Muscle layer of duodenum (tissue), 2 donors: ENCODE results near the gene RPS6KC1.
"Not testable (repeated sequence)": the region's sequence is repeated elsewhere in the genome, so short reads cannot be mapped to it uniquely, and the experiment has no call there.

Experiments
- H3K27ac ChIP-seq: one replicate; pipeline ENCODE4 v1.7.0; 2013; ENCODE audit warnings: mild to moderate bottlenecking, low read length
- H3K27me3 ChIP-seq: one replicate; pipeline ENCODE4 v1.7.0; 2013; ENCODE audit warnings: low read depth, mild to moderate bottlenecking, control low read depth, low read length
- H3K36me3 ChIP-seq, 2 donors: one replicate each; pipeline ENCODE4 v1.7.0; 2013; ENCODE audit warnings: low read length in 2 of 2, control low read depth in 1 of 2, mild to moderate bottlenecking in 1 of 2; ENCODE audit not compliant: insufficient read depth in 2 of 2, control insufficient read depth in 1 of 2
- H3K4me1 ChIP-seq, 2 donors: one replicate each; pipeline ENCODE4 v1.7.0; 2013; ENCODE audit warnings: low read length in 2 of 2, mild to moderate bottlenecking in 2 of 2, control low read depth in 1 of 2, moderate library complexity in 1 of 2; ENCODE audit not compliant: insufficient read depth in 2 of 2, control insufficient read depth in 1 of 2
- H3K4me3 ChIP-seq, 2 donors: one replicate each; pipeline ENCODE4 v1.7.0; 2013; ENCODE audit warnings: low read length in 2 of 2, low read depth in 1 of 2, mild to moderate bottlenecking in 1 of 2
- H3K9me3 ChIP-seq, 2 donors: one replicate each; pipeline ENCODE4 v1.7.0; 2013; ENCODE audit warnings: low read length in 2 of 2, control low read depth in 1 of 2, mild to moderate bottlenecking in 1 of 2; ENCODE audit not compliant: control insufficient read depth in 1 of 2
- donor health status: healthy.

Gene RPS6KC1

DNA sequence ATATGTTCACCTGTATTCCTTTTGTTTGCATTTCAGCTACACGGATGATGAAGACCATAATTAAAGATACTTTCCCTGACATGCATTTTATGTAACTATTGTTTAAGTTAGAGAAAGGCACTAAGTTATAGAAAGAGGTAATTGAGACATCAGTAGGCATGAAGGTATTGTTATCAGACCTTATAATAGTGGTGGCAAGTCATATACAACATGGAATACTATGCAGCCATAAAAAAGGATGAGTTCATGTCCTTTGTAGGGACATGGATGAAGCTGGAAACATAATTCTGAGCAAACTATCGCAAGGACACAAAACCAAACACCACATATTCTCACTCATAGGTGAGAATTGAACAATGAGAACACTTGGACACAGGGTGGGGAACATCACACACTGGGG, 109.4 kb downstream of the RPS6KC1 start:
- H3K36me3 ChIP-seq, H3K9me3 ChIP-seq, H3K27ac ChIP-seq, H3K27me3 ChIP-seq, H3K4me3 ChIP-seq, H3K4me1 ChIP-seq: not testable (repeated sequence)

GRCh38 chr1:213162338-213162737, 111.3 kb downstream of the RPS6KC1 start:
- H3K9me3 ChIP-seq, result no peaks in the 10 kb centered on the region
- peaks cover 0 to 4% of the 10 kb centered on the region in 2 donors for H3K4me1 ChIP-seq
- H3K27ac ChIP-seq, result no peak overlapping the region
- H3K36me3 ChIP-seq, result no peaks in the 10 kb centered on the region
- H3K4me3 ChIP-seq, result no peak overlapping the region
- no peaks in the 10 kb centered on the region for H3K27me3 ChIP-seq

DNA sequence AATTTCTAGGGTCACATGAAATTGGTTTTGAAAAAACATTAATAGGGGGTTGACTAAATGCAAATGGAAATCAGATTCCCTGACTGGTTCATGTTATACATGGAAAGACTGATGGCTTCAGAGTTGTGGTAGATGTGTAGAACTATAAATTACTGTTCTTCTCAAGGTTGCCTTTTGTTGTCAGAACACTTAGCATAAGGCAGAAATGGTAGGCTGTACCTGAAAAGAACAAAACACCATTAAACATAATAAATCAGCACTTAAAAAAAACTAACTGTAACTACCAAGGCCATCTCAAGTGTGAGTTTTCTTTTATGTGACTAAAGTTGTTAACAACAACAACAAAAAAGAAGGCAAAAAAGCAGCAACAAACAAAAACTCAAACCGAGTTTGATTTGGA, 111.8 kb downstream of the RPS6KC1 start:
- H3K36me3 ChIP-seq, result no peaks in the 10 kb centered on the region
- H3K4me1 ChIP-seq, result peaks cover 0 to 4% of the 10 kb centered on the region in 2 donors
- H3K27ac ChIP-seq, result no peak overlapping the region
- no peaks in the 10 kb centered on the region for H3K9me3 ChIP-seq
- no peaks in the 10 kb centered on the region for H3K27me3 ChIP-seq
- no peak overlapping the region for H3K4me3 ChIP-seq

- no peaks in the 10 kb centered on the region for H3K9me3 ChIP-seq
- H3K4me3 ChIP-seq, result no peak overlapping the region
- H3K27me3 ChIP-seq, result no peaks in the 10 kb centered on the region
- no peak overlapping the region for H3K27ac ChIP-seq
- no peaks in the 10 kb centered on the region for H3K36me3 ChIP-seq
- H3K4me1 ChIP-seq, result peaks cover 0 to under 1% of the 10 kb centered on the region in 2 donors
Measured at GRCh38 chr1:213163278-213163711, 112.3 kb downstream of the RPS6KC1 start.

DNA sequence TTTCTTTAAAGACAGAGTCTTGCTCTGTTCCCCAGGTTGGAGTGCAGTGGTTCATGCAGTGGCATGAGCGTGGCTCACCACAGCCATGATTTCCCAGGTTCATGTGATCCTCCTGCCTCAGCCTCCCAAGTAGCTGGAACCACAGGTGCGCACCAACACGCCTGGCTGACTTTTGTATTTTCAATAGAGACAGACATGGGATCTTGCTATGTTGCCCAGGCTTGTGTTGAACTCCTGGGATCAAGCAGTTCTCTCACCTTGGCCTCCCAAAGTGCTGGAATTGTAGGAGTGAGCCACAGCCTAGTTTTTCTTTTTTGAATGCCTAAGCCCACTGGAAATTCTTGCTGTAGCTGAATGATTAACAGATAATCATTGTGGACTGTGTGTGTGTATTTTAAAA, 113.5 kb downstream of the RPS6KC1 start:
- Histone ChIP-seq H3K4me3 (no peak overlapping the region), H3K9me3 (no peaks in the 10 kb centered on the region), H3K4me1 (no peaks in the 10 kb centered on the region), H3K27ac (no peak overlapping the region), H3K36me3 (no peaks in the 10 kb centered on the region), H3K27me3 (no peaks in the 10 kb centered on the region)

- Histone ChIP-seq H3K4me3 (no peak overlapping the region), H3K27me3 (no peaks in the 10 kb centered on the region), H3K36me3 (no peaks in the 10 kb centered on the region), H3K9me3 (no peaks in the 10 kb centered on the region), H3K27ac (no peak overlapping the region), H3K4me1 (no peaks in the 10 kb centered on the region)
Measured at GRCh38 chr1:213166852-213167251, 115.8 kb downstream of the RPS6KC1 start.

- Histone ChIP-seq H3K4me3 (no peak overlapping the region), H3K4me1 (no peaks in the 10 kb centered on the region), H3K36me3 (peaks cover 0 to 11% of the 10 kb centered on the region in 2 donors), H3K27ac (no peak overlapping the region), H3K27me3 (no peaks in the 10 kb centered on the region), H3K9me3 (no peaks in the 10 kb centered on the region)
Measured at GRCh38 chr1:213171711-213172110, 120.7 kb downstream of the RPS6KC1 start.

- no peak overlapping the region for H3K4me3 ChIP-seq
- peaks cover 4 to 31% of the 10 kb centered on the region in 2 donors for H3K36me3 ChIP-seq
- H3K27ac ChIP-seq, result no peak overlapping the region
Measured at GRCh38 chr1:213176341-213176740, 125.3 kb downstream of the RPS6KC1 start.

GRCh38 chr1:213179784-213180183, 128.7 kb downstream of the RPS6KC1 start:
- H3K4me1 ChIP-seq, result no peaks in the 10 kb centered on the region
- H3K36me3 ChIP-seq, result peaks cover 4 to 29% of the 10 kb centered on the region in 2 donors
- H3K9me3 ChIP-seq, result peaks cover 0 to 2% of the 10 kb centered on the region in 2 donors
- no peak overlapping the region for H3K27ac ChIP-seq
- H3K27me3 ChIP-seq, result no peaks in the 10 kb centered on the region
- no peak overlapping the region for H3K4me3 ChIP-seq

More at GRCh38 chr1:213176341-213176740, 125.3 kb downstream of the RPS6KC1 start:
- no peaks in the 10 kb centered on the region for H3K27me3 ChIP-seq
- H3K9me3 ChIP-seq, result no peaks in the 10 kb centered on the region
- H3K4me1 ChIP-seq, result no peaks in the 10 kb centered on the region

- no peak overlapping the region for H3K27ac ChIP-seq
- H3K4me1 ChIP-seq, result no peaks in the 10 kb centered on the region
- H3K9me3 ChIP-seq, result peaks cover 0 to 3% of the 10 kb centered on the region in 2 donors
- H3K36me3 ChIP-seq, result peaks cover 4 to 29% of the 10 kb centered on the region in 2 donors
- no peak overlapping the region for H3K4me3 ChIP-seq
- no peaks in the 10 kb centered on the region for H3K27me3 ChIP-seq
Measured at GRCh38 chr1:213180833-213181232, 129.8 kb downstream of the RPS6KC1 start.

GRCh38 chr1:213183036-213183672, 132.1 kb downstream of the RPS6KC1 start:
- Histone ChIP-seq H3K27me3 (no peaks in the 10 kb centered on the region), H3K4me1 (no peaks in the 10 kb centered on the region), H3K9me3 (peaks cover 8 to 13% of the 10 kb centered on the region in 2 donors)

DNA sequence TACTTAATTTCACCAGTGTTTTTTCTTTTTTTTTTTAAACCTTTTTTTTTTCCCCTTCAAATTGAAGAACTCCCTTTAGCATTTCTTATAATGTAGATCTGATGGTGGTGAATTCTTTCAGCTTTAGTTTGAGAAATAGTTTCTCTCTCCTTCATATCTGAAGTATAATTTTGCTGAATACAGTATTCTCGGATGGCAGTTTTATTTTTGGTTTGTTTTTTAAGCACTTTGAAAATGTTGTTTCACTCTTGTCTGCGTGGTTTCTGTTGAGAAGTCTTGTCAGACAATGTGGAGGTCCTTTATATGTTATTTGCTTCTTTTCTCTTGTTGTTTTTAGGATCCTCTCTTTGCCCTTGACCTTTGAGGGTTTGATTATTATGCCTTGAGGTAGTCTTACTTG, 135.1 kb downstream of the RPS6KC1 start:
- Histone ChIP-seq H3K4me3 (no peak overlapping the region), H3K4me1 (no peaks in the 10 kb centered on the region), H3K27me3 (no peaks in the 10 kb centered on the region), H3K36me3 (peaks cover 0 to 26% of the 10 kb centered on the region in 2 donors), H3K9me3 (peaks cover 12 to 22% of the 10 kb centered on the region in 2 donors), H3K27ac (no peak overlapping the region)

More at GRCh38 chr1:213183036-213183672, 132.1 kb downstream of the RPS6KC1 start:
- H3K36me3 ChIP-seq, result peaks cover 0 to 28% of the 10 kb centered on the region in 2 donors
- no peak overlapping the region for H3K27ac ChIP-seq
- no peak overlapping the region for H3K4me3 ChIP-seq
